Uterus (tissue), 2 donors: ENCODE results near the gene ZMYND8.

Source experiments
- CTCF ChIP-seq, 4 experiments: fragments of 200-600 bp in 2 of 4; fragments of 450-650 bp in 2 of 4; sonication (generic) in 2 of 4; IDR thresholded peaks; one replicate each; pipeline ENCODE4 v1.5.1; 2016 to 2019; ENCODE audit warnings: antibody characterized with exemption in 4 of 4, mild to moderate bottlenecking in 2 of 4, moderate library complexity in 1 of 4
- POLR2A ChIP-seq, 2 donors: fragments of 450-650 bp; IDR thresholded peaks; one replicate each; pipeline ENCODE4 v1.6.1; 2016; ENCODE audit warnings: antibody characterized with exemption in 2 of 2, mild to moderate bottlenecking in 1 of 2, moderate library complexity in 1 of 2

- TF ChIP-seq CTCF (IDR thresholded peaks at IDR 0.05) (no peak), POLR2A (IDR thresholded peaks at IDR 0.05) (no peak)
Measured at GRCh38 chr20:47175493-47175892, 181.0 kb downstream of the ZMYND8 start.
